PC-3 (cell line): Measurements from ENCODE around the gene TM4SF20.

Source experiments
- CTCF ChIP-seq: fragments of 300-600 bp; sonication (generic); conservative IDR thresholded peaks from 2 replicates; pipeline ENCODE4 v1.5.1; 2017; ENCODE audit warnings: antibody characterized with exemption, low read depth, mild to moderate bottlenecking, low read length
- EZH2 ChIP-seq: fragments of 300-600 bp; sonication (generic); IDR thresholded peaks from one replicate; pipeline ENCODE4 v1.6.1; 2017; ENCODE audit warnings: antibody characterized with exemption, mild to moderate bottlenecking, low read length; ENCODE audit not compliant: unreplicated experiment
- EZH2phosphoT487 ChIP-seq: fragments of 300-600 bp; sonication (generic); IDR thresholded peaks from 2 replicates; pipeline ENCODE4 v1.6.1; 2018; ENCODE audit warnings: mild to moderate bottlenecking, antibody characterized with exemption, low read length, borderline replicate concordance

- TF ChIP-seq CTCF, result peak; percentile 54; the same call in 1 of the 2 replicates
- TF ChIP-seq EZH2, result no peak
- TF ChIP-seq EZH2phosphoT487, result no peak
These were observed 53.9 kb downstream of the TM4SF20 start, which contains the start of gene MFF for GRCh38 chr2:227324995-227325838.
